ENCODE data around the gene CCNL2.

The CCNL2 gene

DNA sequence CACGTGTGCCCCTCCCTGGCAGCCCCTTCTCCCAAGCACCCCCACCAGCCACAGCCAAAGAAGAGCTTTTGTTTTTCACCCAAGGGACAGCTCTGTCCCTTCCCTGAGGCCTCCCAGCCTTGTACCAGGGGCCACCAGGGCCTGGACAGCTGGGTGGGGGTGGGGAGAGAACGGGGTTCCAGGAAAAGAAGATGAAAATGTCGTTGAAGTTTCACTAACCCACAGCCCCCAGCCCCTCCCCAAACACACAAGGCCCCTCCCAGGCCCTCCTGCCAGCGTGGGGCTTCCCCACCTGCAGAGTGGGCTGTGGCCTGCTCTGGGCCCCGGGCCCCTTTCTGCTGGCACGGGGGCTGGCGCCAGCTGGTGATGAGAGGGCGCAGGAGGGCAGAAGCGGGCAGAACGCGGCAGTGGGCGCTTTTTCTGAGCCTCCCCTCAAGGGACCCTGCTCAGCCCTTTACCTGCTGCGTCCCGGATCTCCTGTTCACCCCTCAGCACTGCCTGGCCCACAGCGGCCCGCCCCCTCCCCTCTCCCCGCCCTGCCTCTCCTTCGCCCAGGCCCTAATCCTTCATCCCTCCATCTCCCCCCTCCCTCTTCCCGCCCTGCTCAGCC is 27.5 kb upstream of the CCNL2 start:
- no peak for DNase-seq (ENCODE audit: low read depth)
- TF ChIP-seq, protein P1, sequence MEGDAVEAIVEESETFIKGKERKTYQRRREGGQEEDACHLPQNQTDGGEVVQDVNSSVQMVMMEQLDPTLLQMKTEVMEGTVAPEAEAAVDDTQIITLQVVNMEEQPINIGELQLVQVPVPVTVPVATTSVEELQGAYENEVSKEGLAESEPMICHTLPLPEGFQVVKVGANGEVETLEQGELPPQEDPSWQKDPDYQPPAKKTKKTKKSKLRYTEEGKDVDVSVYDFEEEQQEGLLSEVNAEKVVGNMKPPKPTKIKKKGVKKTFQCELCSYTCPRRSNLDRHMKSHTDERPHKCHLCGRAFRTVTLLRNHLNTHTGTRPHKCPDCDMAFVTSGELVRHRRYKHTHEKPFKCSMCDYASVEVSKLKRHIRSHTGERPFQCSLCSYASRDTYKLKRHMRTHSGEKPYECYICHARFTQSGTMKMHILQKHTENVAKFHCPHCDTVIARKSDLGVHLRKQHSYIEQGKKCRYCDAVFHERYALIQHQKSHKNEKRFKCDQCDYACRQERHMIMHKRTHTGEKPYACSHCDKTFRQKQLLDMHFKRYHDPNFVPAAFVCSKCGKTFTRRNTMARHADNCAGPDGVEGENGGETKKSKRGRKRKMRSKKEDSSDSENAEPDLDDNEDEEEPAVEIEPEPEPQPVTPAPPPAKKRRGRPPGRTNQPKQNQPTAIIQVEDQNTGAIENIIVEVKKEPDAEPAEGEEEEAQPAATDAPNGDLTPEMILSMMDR (IDR thresholded peaks at IDR 0.05; ENCODE audit: low read length, missing control alignments): no peak
- no peak overlapping the region for H3K4me3 ChIP-seq (replicated peaks; ENCODE audit: low read depth, low read length)

DNA sequence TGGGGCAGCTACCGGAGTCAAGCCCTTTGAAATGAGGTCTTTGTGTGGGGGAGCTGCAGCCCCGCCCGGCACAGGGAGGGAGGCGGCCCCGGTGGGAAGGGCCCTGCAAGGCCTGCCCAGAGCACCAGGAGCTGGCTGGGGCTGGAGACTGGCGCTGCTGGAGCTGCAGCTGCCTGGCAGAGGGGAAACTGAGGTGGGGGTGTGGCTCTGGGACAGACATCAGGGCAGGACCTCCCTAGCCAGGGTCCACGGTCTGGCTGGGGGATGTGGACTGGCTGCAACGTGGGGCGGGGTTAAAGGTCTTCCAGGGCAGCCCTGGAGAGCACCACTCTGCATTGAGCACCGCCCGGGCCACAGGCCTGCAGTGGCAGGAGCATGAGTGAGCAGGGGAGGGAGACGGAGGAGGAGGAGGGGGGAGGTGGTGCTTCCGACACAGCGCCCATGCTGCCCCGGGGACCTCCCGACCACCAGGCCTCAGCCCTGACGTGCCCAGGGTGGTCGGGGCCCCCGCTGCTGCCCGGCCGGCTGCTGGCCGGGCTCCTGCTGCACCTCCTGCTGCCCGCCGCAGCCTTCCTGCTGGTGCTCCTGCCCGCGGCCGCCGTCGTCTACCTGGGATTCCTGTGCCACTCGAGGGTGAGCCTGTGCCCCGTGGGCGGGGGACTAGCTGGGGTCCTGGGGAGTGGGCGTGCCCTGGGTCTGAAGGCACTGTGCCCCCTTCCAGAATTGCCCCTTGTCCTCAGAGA is 26.8 kb upstream of the CCNL2 start:
- no peak overlapping the region for H3K4me3 ChIP-seq (replicated peaks; ENCODE audit: low read depth, low read length)
- TF ChIP-seq, protein P1 (IDR thresholded peaks at IDR 0.05; ENCODE audit: low read length, missing control alignments): no peak
- no peak for DNase-seq (ENCODE audit: low read depth)

DNA sequence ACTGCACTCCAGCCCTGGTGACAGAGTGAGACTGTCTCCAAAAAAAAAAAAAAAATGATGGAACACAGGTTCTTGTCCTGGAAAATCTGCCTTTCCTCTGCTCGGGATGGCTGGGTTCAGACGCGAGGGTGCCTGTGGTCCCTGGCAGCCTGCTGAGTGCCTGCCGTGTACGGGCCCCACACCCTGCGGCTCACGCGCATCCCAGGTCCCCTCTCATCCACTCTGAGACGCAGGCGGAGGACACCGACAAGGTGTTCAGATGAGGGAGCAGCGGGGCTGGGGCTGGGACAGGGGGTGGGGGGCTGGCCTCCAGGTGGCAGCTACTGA is 26.3 kb upstream of the CCNL2 start:
- no peak for DNase-seq (ENCODE audit: low read depth)
- TF ChIP-seq, protein P1 (IDR thresholded peaks at IDR 0.05; ENCODE audit: low read length, missing control alignments): no peak
- H3K4me3 ChIP-seq (replicated peaks; ENCODE audit: low read depth, low read length): no peak overlapping the region

DNA sequence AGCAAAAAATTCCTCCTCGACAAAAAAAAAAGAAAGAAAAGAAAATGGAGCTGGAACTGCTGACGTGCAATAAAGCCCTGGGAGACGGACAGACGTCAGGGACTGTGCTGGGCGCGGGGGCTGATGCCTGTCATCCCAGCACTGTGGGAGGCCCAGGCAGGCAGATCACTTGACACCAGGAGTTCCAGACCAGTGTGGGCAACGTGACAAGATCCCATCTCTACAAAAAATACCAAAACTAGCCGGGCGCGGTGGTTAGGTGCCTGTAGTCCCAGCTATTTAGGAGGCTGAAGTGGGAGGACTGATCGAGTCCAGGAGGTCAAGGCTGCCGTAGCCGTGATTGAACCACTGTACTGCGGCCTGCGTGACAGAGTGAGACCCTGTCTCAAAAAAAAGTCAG is 25.6 kb upstream of the CCNL2 start:
- TF ChIP-seq, protein P1 (IDR thresholded peaks at IDR 0.05; ENCODE audit: low read length, missing control alignments): no peak
- H3K4me3 ChIP-seq (replicated peaks; ENCODE audit: low read depth, low read length): no peak overlapping the region
- DNase-seq (ENCODE audit: low read depth): no peak

DNA sequence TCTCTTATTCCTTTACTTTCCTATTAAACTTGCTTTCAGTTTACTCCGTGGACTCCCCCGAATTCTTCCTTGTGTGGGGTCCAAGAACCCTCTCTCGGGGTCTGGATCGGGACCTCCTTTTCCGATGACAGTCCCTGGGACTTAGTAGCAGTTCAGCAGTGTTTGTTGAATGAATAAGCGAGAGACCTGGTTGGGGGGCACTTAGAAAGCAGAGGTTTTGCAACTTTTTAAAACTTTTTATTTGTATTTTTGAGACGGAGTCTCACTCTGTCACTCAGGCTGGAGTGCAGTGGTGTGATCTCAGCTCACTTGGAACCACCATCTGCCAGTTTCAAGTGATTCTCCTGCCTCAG is 24.1 kb upstream of the CCNL2 start:
- DNase-seq (ENCODE audit: low read depth): no peak
- no peak overlapping the region for H3K4me3 ChIP-seq (replicated peaks; ENCODE audit: low read depth, low read length)
- TF ChIP-seq, protein P1 (IDR thresholded peaks at IDR 0.05; ENCODE audit: low read length, missing control alignments): no peak

DNA sequence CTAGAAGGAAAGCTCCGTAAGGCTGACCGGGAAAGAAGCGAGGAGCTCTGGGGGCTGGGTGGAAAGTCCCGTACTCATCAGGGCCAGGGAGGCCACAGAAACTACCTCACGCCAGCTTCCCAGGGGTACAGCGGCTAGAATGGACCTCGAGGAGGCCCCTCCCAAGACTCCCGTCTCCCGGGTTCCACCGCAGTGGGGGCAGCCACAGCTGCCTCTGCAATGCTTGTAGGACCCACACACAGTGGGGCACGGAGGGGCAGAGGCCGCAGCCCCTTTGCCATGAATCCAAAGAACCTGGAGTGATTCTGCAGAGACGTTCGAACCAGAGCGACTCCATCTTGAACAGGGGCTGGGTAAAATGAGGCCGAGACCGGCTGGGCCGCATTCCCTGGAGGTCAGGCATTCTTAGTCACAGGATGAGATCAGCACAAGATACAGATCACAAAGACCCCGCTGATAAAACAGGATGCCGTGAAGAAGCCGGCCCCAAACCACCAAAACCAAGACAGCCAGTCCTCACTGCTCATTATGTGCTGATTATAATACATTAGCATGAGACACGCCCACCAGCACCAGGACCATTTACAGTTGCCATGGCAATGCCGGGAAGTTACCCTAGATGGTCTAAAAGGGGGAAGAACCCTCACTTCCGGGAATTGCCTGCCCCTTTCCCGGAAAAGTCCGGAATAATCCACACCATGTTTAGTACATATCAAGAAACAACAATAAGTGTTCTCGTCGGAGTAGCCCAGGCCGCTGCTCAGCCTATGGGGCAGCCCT is 23.5 kb upstream of the CCNL2 start:
- TF ChIP-seq, protein P1 (IDR thresholded peaks at IDR 0.05; ENCODE audit: low read length, missing control alignments): no peak
- no peak for DNase-seq (ENCODE audit: low read depth)
- no peak overlapping the region for H3K4me3 ChIP-seq (replicated peaks; ENCODE audit: low read depth, low read length)

Data from fibroblast of pulmonary artery (primary cell).